Mucosa of stomach (tissue), 1 donor: ENCODE data around the gene TRO.

ENCODE experiments used
- H3K27me3 ChIP-seq: one replicate; pipeline ENCODE4 v1.7.0; 2013; ENCODE audit warnings: mild to moderate bottlenecking, low read length; ENCODE audit not compliant: control insufficient read depth, insufficient read depth
- H3K36me3 ChIP-seq: one replicate; pipeline ENCODE4 v1.7.0; 2013; ENCODE audit warnings: low read length; ENCODE audit not compliant: control insufficient read depth, insufficient read depth
- H3K4me1 ChIP-seq: one replicate; pipeline ENCODE4 v1.7.0; 2013; ENCODE audit warnings: mild to moderate bottlenecking, low read length; ENCODE audit not compliant: control insufficient read depth, insufficient read depth
- H3K4me3 ChIP-seq: one replicate; pipeline ENCODE4 v1.7.0; 2013; ENCODE audit warnings: low read length
- H3K9ac ChIP-seq: one replicate; pipeline ENCODE4 v1.7.0; 2013; ENCODE audit warnings: mild to moderate bottlenecking, low read length, moderate library complexity
- H3K9me3 ChIP-seq: one replicate; pipeline ENCODE4 v1.7.0; 2013; ENCODE audit warnings: mild to moderate bottlenecking, low read length, moderate library complexity; ENCODE audit not compliant: control insufficient read depth
- donor health status: Pancreatic carcinoma.

The TRO gene

GRCh38 chrX:54930291-54931049 is 9.8 kb downstream of the TRO start:
- Histone ChIP-seq H3K9me3 (no peaks in the 10 kb centered on the region), H3K4me3 (no peak overlapping the region), H3K4me1 (no peaks in the 10 kb centered on the region), H3K36me3 (no peaks in the 10 kb centered on the region), H3K27me3 (no peaks in the 10 kb centered on the region), H3K9ac (no peak overlapping the region)

- no peaks in the 10 kb centered on the region for H3K27me3 ChIP-seq
- H3K4me1 ChIP-seq = no peaks in the 10 kb centered on the region
- no peak overlapping the region for H3K9ac ChIP-seq
- no peak overlapping the region for H3K4me3 ChIP-seq
- H3K36me3 ChIP-seq = no peaks in the 10 kb centered on the region
- no peaks in the 10 kb centered on the region for H3K9me3 ChIP-seq
These were observed 10.5 kb downstream of the TRO start for GRCh38 chrX:54931107-54931506.

- Histone ChIP-seq H3K4me3 (no peak overlapping the region), H3K4me1 (no peaks in the 10 kb centered on the region), H3K9ac (no peak overlapping the region), H3K9me3 (no peaks in the 10 kb centered on the region), H3K36me3 (no peaks in the 10 kb centered on the region), H3K27me3 (no peaks in the 10 kb centered on the region)
These were observed 12.7 kb downstream of the TRO start for GRCh38 chrX:54933150-54933826.

- Histone ChIP-seq H3K36me3 (no peaks in the 10 kb centered on the region), H3K4me3 (no peak overlapping the region), H3K27me3 (no peaks in the 10 kb centered on the region), H3K9me3 (no peaks in the 10 kb centered on the region), H3K9ac (no peak overlapping the region), H3K4me1 (no peaks in the 10 kb centered on the region)
These were observed 13.4 kb downstream of the TRO start for GRCh38 chrX:54934058-54934457.

- H3K9ac ChIP-seq = no peak overlapping the region
- no peaks in the 10 kb centered on the region for H3K27me3 ChIP-seq
- H3K4me3 ChIP-seq = no peak overlapping the region
- H3K36me3 ChIP-seq = no peaks in the 10 kb centered on the region
- no peaks in the 10 kb centered on the region for H3K4me1 ChIP-seq
- H3K9me3 ChIP-seq = no peaks in the 10 kb centered on the region
These were observed 14.3 kb downstream of the TRO start for GRCh38 chrX:54934890-54935289.

- no peak overlapping the region for H3K4me3 ChIP-seq
- H3K27me3 ChIP-seq = no peaks in the 10 kb centered on the region
- no peak overlapping the region for H3K9ac ChIP-seq
- H3K36me3 ChIP-seq = no peaks in the 10 kb centered on the region
- H3K9me3 ChIP-seq = no peaks in the 10 kb centered on the region
- no peaks in the 10 kb centered on the region for H3K4me1 ChIP-seq
These were observed 14.7 kb downstream of the TRO start for GRCh38 chrX:54935306-54935705.

- Histone ChIP-seq H3K4me1 (no peaks in the 10 kb centered on the region), H3K9me3 (no peaks in the 10 kb centered on the region), H3K9ac (no peak overlapping the region), H3K4me3 (no peak overlapping the region), H3K36me3 (no peaks in the 10 kb centered on the region), H3K27me3 (no peaks in the 10 kb centered on the region)
These were observed 16.8 kb downstream of the TRO start for GRCh38 chrX:54937416-54937815.

GRCh38 chrX:54944816-54945215 is 24.2 kb downstream of the TRO start:
- Histone ChIP-seq H3K4me3 (no peak overlapping the region), H3K36me3 (no peaks in the 10 kb centered on the region), H3K9ac (no peak overlapping the region), H3K27me3 (no peaks in the 10 kb centered on the region), H3K9me3 (no peaks in the 10 kb centered on the region), H3K4me1 (no peaks in the 10 kb centered on the region)

GRCh38 chrX:54945224-54945623 is 24.6 kb downstream of the TRO start:
- H3K9ac ChIP-seq = no peak overlapping the region
- no peaks in the 10 kb centered on the region for H3K27me3 ChIP-seq
- no peaks in the 10 kb centered on the region for H3K9me3 ChIP-seq
- H3K4me3 ChIP-seq = no peak overlapping the region
- no peaks in the 10 kb centered on the region for H3K36me3 ChIP-seq
- H3K4me1 ChIP-seq = no peaks in the 10 kb centered on the region

- H3K4me1 ChIP-seq = no peaks in the 10 kb centered on the region
- no peak overlapping the region for H3K4me3 ChIP-seq
- H3K9ac ChIP-seq = no peak overlapping the region
- H3K27me3 ChIP-seq = no peaks in the 10 kb centered on the region
- no peaks in the 10 kb centered on the region for H3K9me3 ChIP-seq
- H3K36me3 ChIP-seq = no peaks in the 10 kb centered on the region
These were observed 30.2 kb downstream of the TRO start for GRCh38 chrX:54950730-54951375.

- Histone ChIP-seq H3K9ac (no peak overlapping the region), H3K4me3 (no peak overlapping the region), H3K36me3 (no peaks in the 10 kb centered on the region), H3K4me1 (no peaks in the 10 kb centered on the region), H3K27me3 (no peaks in the 10 kb centered on the region), H3K9me3 (no peaks in the 10 kb centered on the region)
These were observed 41.1 kb downstream of the TRO start for GRCh38 chrX:54961750-54962149.

- H3K9ac ChIP-seq = no peak overlapping the region
- H3K4me1 ChIP-seq = no peaks in the 10 kb centered on the region
- H3K27me3 ChIP-seq = no peaks in the 10 kb centered on the region
- no peaks in the 10 kb centered on the region for H3K36me3 ChIP-seq
- no peaks in the 10 kb centered on the region for H3K9me3 ChIP-seq
- H3K4me3 ChIP-seq = no peak overlapping the region
These were observed 44.3 kb downstream of the TRO start for GRCh38 chrX:54964766-54965497.
